Esophagus (tissue), 2 donors: ENCODE results near the gene PTMS. TPM values are rescaled to one million over a fixed set of nuclear protein-coding genes. Genes with fewer than 3 reads are reported as not detected.

Source experiments
- H3K27ac ChIP-seq, 2 donors: one replicate each; pipeline ENCODE4 v1.5.1; 2013; ENCODE audit warnings: low read depth in 2 of 2, mild to moderate bottlenecking in 2 of 2, inconsistent platforms in 1 of 2, low read length in 1 of 2, moderate library complexity in 1 of 2
- H3K27me3 ChIP-seq, 2 donors: one replicate each; pipeline ENCODE4 v1.6.1; 2013; ENCODE audit warnings: low read length in 2 of 2, control low read depth in 1 of 2, mild to moderate bottlenecking in 1 of 2; ENCODE audit not compliant: insufficient read depth in 2 of 2, control insufficient read depth in 1 of 2
- H3K36me3 ChIP-seq, 2 donors: one replicate each; pipeline ENCODE4 v1.6.1; 2013; ENCODE audit warnings: low read length in 1 of 2; ENCODE audit not compliant: control insufficient read depth in 2 of 2, insufficient read depth in 2 of 2
- H3K4me1 ChIP-seq, 2 donors: one replicate each; pipeline ENCODE4 v1.6.1; 2013; ENCODE audit warnings: low read length in 1 of 2; ENCODE audit not compliant: control insufficient read depth in 2 of 2, insufficient read depth in 2 of 2
- H3K4me3 ChIP-seq, 2 donors: one replicate each; pipeline ENCODE4 v1.5.1; 2013; ENCODE audit warnings: low read length in 2 of 2, mild to moderate bottlenecking in 2 of 2, low read depth in 1 of 2, moderate library complexity in 1 of 2
- H3K9me3 ChIP-seq, 2 donors: one replicate each; pipeline ENCODE4 v1.6.1; 2013; ENCODE audit warnings: mild to moderate bottlenecking in 2 of 2, low read depth in 1 of 2, low read length in 1 of 2, moderate library complexity in 1 of 2; ENCODE audit not compliant: control insufficient read depth in 2 of 2, insufficient read depth in 1 of 2
- WGBS, 2 donors: extraction: QIAGEN DNeasy Blood & Tissue Kit; methylation state at CpG; one replicate each; pipeline ENCODE4 v1.1.7; 2013; 5-methylcytosine and 5-hydroxymethylcytosine counted together
- polyA plus RNA-seq, 2 donors: library from polyadenylated mRNA; stranded (reverse); fragments of 200-250 nt; gene quantifications; one replicate each; pipeline ENCODE4 v1.2.3, GENCODE V29; 2013
- donor health status: healthy with polysubstance abuse.
- donor health status: Bipolar disorder and iron deficiency.

Gene PTMS
- polyA plus RNA-seq, 2 donors, result 249 to 449 TPM

DNA sequence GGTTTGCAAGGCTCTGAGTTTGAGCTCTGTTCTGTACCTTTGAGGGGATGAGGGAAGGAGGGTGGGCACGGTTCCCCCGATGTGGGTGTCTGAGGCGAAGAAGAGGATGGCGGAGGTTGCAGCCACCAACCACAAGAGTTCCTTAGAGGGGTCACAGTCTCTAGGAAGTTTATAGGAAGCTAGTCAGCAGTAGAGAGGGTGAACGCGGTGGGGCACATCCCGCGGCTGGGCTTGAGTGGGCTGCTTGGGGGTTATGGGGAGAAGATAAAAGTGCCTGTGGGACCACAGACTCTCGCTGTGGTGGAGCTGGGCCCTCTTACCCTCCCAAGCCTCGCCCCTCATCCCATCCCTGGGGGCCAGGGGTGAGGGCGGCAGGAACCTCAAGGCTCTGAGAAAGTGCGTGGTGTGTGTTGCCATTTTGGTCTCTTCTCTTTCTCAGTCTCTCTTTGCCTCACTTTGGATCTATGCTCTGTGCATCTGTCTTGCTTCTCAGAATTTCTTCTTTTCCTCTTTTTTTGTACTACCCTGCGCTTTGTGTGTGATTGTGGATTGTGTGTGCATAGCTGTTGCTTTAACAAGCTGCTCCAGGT, 25.9 kb downstream of the PTMS start:
- Histone ChIP-seq H3K9me3 (no peaks in the 10 kb centered on the region), H3K27ac (peak overlapping the region in 1 of 2 donors; percentile 37), H3K27me3 (no peaks in the 10 kb centered on the region), H3K4me3 (no peak overlapping the region), H3K4me1 (peaks cover 0 to 2% of the 10 kb centered on the region in 2 donors), H3K36me3 (no peaks in the 10 kb centered on the region)
- 70 to 74% methylated on average over 12 to 13 of the region's 13 CpGs for WGBS, 2 donors

DNA sequence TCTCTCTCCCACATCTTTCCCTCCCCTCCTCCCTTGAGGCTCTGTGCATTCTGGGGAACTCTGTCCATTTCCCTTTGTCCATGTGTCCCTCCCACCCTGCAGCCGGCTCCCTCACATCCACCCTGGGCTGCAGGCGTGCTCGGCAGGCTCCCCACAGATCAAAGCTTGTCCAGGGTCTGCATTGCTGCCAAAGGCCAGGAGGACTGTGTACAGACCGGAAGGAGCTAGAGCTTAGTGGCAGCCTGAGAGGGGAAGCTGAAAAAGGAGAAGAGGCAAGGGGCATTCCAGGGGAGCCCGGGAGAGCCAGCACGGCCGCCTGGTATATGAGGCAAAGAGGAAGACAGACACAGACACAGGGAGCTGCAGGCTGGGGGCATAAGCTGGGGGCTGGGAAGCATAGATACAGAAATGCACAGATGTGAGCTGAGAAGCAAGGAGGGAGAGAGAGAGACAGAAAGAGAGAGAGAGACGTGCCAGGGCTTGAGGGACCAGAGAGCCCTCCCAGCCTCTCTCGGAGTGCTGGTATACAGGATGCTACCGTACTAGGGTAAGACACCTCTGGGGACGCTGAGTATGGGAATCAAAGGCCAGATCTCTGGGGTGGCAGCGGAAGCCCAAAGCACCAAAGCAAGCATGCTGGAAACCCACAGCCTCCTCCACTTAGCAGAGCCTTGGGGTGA, 26.5 kb downstream of the PTMS start:
- 28 to 30% methylated on average over 12 of the region's 12 CpGs for WGBS, 2 donors
- Histone ChIP-seq H3K27ac (peak overlapping the region in 1 of 2 donors; percentile 36), H3K36me3 (no peaks in the 10 kb centered on the region), H3K4me1 (peaks cover 0 to 2% of the 10 kb centered on the region in 2 donors), H3K4me3 (no peak overlapping the region), H3K27me3 (no peaks in the 10 kb centered on the region), H3K9me3 (no peaks in the 10 kb centered on the region)

DNA sequence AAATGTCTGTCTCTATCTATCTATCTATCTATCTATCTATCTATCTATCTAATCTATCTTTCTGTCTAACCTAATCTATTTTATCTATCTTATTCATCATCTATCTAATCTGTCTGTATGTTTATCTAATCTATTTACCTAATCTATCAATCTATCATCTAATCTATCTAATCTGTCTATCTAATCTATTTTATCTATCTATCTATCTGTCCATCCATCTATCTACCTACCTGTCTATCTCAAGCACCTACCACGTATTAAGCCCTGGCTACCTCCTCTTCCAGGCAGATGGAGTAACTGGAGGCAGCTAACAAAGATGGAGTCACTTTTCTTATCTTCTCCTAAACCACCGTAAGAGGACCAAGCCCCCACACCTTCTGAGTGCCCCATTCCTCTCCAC, 28.9 kb downstream of the PTMS start:
- Histone ChIP-seq H3K27ac (no peak overlapping the region), H3K9me3 (no peaks in the 10 kb centered on the region), H3K27me3 (no peaks in the 10 kb centered on the region), H3K36me3 (no peaks in the 10 kb centered on the region), H3K4me1 (peaks cover 0 to 2% of the 10 kb centered on the region in 2 donors), H3K4me3 (no peak overlapping the region)
- 77 to 86% methylated on average over 2 of the region's 2 CpGs for WGBS, 2 donors

DNA sequence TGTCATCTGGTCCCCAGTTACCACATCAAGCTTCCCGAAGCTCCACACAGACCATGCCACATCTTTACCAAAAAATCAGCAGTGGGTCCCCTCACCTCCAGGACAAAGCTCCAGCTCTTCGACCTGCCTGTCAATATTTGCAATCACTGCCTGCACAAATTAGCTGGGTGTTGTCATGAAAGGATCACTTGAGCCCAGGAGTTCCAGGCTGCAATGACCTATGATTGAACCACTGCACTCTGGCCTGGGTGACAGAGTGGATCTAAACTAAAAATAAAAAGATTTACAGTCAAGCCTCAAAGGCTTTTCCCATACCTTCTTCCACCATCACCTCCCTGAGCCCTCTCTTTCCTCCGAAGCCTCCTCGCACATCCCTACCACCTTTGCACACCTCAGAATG, 30.4 kb downstream of the PTMS start:
- Histone ChIP-seq H3K27ac (no peak overlapping the region), H3K4me3 (no peak overlapping the region), H3K9me3 (no peaks in the 10 kb centered on the region), H3K27me3 (no peaks in the 10 kb centered on the region), H3K4me1 (peaks cover 0 to 2% of the 10 kb centered on the region in 2 donors), H3K36me3 (no peaks in the 10 kb centered on the region)
- 89 to 95% methylated on average over 4 of the region's 4 CpGs for WGBS, 2 donors

DNA sequence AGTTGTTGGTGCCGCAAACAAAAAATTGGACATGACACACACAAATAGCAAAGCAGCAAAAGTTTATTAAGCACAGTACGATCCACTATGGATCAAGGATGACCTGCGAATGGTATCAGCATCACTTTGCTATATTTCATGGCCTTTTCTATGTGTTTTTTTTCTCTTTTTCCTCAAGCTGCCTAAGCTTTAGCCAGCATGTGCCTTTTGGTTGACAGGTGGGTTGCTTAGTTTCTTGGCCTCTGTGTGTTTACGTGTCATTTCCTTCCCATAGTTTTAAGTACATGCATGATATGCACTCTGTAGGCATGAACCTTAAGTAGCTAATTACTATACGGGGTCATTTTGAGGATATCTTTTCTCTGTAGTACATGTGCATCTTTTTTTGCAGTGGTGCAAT, 33.0 kb downstream of the PTMS start:
- Histone ChIP-seq H3K36me3 (no peaks in the 10 kb centered on the region), H3K27me3 (no peaks in the 10 kb centered on the region), H3K4me1 (no peaks in the 10 kb centered on the region), H3K9me3 (no peaks in the 10 kb centered on the region), H3K4me3 (no peak overlapping the region), H3K27ac (no peak overlapping the region)
- WGBS, 2 donors, result 87 to 88% methylated on average over 5 of the region's 5 CpGs

DNA sequence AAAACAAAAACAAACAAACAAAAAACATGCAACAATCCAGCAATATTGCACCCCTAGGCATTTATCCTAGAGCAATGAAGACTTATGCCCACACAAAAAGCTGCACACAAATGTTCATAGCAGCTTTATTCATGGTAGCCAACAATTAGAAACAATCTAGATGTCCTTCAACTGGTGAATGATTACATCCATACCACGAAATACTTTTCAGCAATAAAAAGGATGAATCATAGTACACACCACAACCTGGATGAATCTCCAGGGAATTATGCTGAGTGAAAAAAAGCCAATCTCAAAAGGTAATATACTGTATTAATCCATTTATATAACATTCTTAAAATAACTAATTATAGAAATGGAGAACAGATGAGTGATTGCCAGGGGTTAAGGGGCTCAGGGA, 41.0 kb downstream of the PTMS start:
- no peaks in the 10 kb centered on the region for H3K4me1 ChIP-seq
- H3K27me3 ChIP-seq, result no peaks in the 10 kb centered on the region
- H3K9me3 ChIP-seq, result no peaks in the 10 kb centered on the region
- 41 to 46% methylated on average over 1 of the region's 1 CpG for WGBS, 2 donors
- no peaks in the 10 kb centered on the region for H3K36me3 ChIP-seq
- H3K27ac ChIP-seq, result no peak overlapping the region
- no peak overlapping the region for H3K4me3 ChIP-seq

DNA sequence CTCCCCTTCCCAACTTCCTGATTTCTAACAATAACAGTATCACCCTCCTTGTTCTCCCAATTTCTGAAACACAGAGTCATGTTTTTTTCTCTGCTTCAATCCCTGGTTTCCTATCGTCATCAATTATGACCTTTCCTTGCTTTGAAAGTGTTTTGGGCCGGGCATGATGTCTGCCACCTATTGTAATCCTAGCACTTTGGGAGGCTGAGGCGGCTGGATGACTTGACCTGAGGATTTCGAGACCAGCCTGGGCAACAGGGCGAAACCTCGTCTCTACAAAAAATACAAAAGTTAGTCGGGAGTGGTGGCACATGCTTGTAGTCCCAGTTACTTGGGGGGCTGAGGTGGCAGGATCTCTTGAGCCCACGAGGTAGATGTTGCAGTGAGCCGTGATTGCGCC, 42.9 kb downstream of the PTMS start:
- no peaks in the 10 kb centered on the region for H3K36me3 ChIP-seq
- H3K4me1 ChIP-seq, result no peaks in the 10 kb centered on the region
- no peak overlapping the region for H3K4me3 ChIP-seq
- no peaks in the 10 kb centered on the region for H3K9me3 ChIP-seq
- 79 to 81% methylated on average over 10 of the region's 10 CpGs for WGBS, 2 donors
- no peaks in the 10 kb centered on the region for H3K27me3 ChIP-seq
- no peak overlapping the region for H3K27ac ChIP-seq

DNA sequence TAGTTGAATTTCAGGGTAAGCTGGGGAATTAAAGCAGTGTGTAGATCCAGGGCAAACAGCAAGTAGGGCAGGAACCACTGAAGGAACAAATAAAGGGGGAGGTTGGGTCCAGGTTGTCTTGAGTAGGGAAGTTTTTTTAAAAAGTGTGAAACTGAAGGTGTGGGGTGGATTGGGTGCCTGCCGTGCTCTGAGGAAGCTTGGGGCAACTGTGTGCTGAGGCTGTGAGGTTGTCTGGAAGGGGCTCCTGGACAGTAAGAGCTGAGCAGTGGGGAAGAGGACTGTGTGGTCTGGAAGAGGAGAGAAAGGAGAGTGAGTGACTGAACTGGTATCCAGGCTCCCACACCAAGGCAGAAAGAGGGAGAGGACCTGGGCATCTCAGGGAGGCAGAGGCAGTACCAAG, 44.6 kb downstream of the PTMS start:
- H3K9me3 ChIP-seq, result no peaks in the 10 kb centered on the region
- WGBS, 2 donors, result 84 to 85% methylated on average over 1 of the region's 1 CpG
- no peaks in the 10 kb centered on the region for H3K4me1 ChIP-seq
- no peak overlapping the region for H3K27ac ChIP-seq
- H3K4me3 ChIP-seq, result no peak overlapping the region
- no peaks in the 10 kb centered on the region for H3K36me3 ChIP-seq
- no peaks in the 10 kb centered on the region for H3K27me3 ChIP-seq

DNA sequence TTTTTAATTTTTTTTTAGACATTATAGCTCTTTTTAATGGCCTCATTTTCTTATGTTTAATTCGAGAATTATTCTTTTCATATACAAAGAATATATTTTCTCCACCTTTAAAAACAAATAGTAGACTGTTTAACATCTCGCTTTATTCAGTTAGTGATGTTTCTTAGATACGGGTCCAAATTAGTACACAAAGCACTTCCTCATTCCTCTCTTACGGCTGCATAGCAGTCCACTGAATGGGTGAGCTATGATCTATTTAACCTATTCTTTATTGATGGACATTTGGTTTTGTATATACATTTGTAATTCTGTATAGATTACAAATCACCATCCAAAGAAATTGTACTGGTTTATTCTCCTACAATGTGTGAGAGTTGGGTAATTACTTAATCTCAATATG, 47.2 kb downstream of the PTMS start:
- no peaks in the 10 kb centered on the region for H3K27me3 ChIP-seq
- no peak overlapping the region for H3K4me3 ChIP-seq
- H3K27ac ChIP-seq, result no peak overlapping the region
- H3K9me3 ChIP-seq, result peaks cover 0 to 4% of the 10 kb centered on the region in 2 donors
- H3K36me3 ChIP-seq, result no peaks in the 10 kb centered on the region
- H3K4me1 ChIP-seq, result no peaks in the 10 kb centered on the region
- 39 to 44% methylated on average over 4 of the region's 4 CpGs for WGBS, 2 donors

DNA sequence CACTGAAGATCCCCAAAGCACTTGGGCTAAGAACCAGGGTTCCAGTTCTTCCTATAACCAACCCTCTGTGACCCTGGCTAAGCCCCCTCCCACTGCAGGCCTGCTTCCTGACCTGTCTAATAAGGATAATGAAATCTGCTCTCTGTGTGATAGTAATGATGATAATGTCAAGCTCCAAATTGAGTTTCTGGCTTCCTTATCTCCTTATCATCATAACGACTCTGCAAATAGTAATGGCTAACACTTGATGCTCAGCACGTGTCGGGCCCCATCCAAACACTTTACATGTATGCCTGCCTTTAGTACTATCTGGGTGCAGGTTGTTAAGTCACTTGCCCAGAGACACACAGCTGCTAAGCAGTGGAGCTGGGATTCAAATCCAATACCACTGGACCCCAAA, 50.4 kb downstream of the PTMS start:
- peaks cover 0 to 4% of the 10 kb centered on the region in 2 donors for H3K9me3 ChIP-seq
- no peaks in the 10 kb centered on the region for H3K36me3 ChIP-seq
- H3K4me3 ChIP-seq, result no peak overlapping the region
- WGBS, 2 donors, result 63 to 79% methylated on average over 3 of the region's 3 CpGs
- no peak overlapping the region for H3K27ac ChIP-seq
- peaks cover 0 to under 1% of the 10 kb centered on the region in 2 donors for H3K4me1 ChIP-seq
- no peaks in the 10 kb centered on the region for H3K27me3 ChIP-seq
